Smooth muscle cell (in vitro differentiated cells): ENCODE data around the gene HDLBP. TPM values are rescaled to one million over a fixed set of nuclear protein-coding genes. Genes with fewer than 3 reads are reported as not detected.

Source experiments
- DNase-seq: peaks from one replicate; lab custom pipeline; 2025; ENCODE audit not compliant: unreplicated experiment; lab: John Stamatoyannopoulos, UW
- H2AFZ ChIP-seq: fragments of 200-600 bp; sonication (generic); 2 replicates; pipeline ENCODE4 v1.6.0; 2016; ENCODE audit warnings: antibody characterized with exemption, low read depth, mild to moderate bottlenecking
- H3F3A ChIP-seq: fragments of 200-600 bp; sonication (generic); 2 replicates; pipeline ENCODE4 v1.6.0; 2017; ENCODE audit warnings: antibody characterized with exemption, low read depth
- H3K27ac ChIP-seq: fragments of 200-600 bp; sonication (generic); 2 replicates; pipeline ENCODE4 v1.5.1; 2016; ENCODE audit warnings: low read depth, mild to moderate bottlenecking
- H3K27me3 ChIP-seq: fragments of 200-600 bp; sonication (generic); 2 replicates; pipeline ENCODE4 v1.6.1; 2016; ENCODE audit warnings: low read depth, mild to moderate bottlenecking
- H3K36me3 ChIP-seq: fragments of 200-600 bp; sonication (generic); 2 replicates; pipeline ENCODE4 v1.5.1; 2016; ENCODE audit warnings: low read depth
- H3K4me1 ChIP-seq: fragments of 200-600 bp; sonication (generic); 2 replicates; pipeline ENCODE4 v1.5.1; 2016; ENCODE audit warnings: low read depth
- H3K4me2 ChIP-seq: fragments of 200-600 bp; sonication (generic); 2 replicates; pipeline ENCODE4 v1.6.0; 2016; ENCODE audit warnings: mild to moderate bottlenecking
- H3K4me3 ChIP-seq: fragments of 200-600 bp; sonication (generic); 2 replicates; pipeline ENCODE4 v1.5.1; 2016; ENCODE audit warnings: mild to moderate bottlenecking
- H3K79me2 ChIP-seq: fragments of 200-600 bp; sonication (generic); 2 replicates; pipeline ENCODE4 v1.6.0; 2016; ENCODE audit warnings: low read depth, mild to moderate bottlenecking
- H3K9ac ChIP-seq: fragments of 200-600 bp; sonication (generic); 2 replicates; pipeline ENCODE4 v1.6.0; 2016; ENCODE audit warnings: low read depth
- H3K9me3 ChIP-seq: fragments of 200-600 bp; sonication (generic); replicated peaks from 2 replicates; pipeline ENCODE4 v1.5.1; 2016; ENCODE audit warnings: low read depth
- H4K20me1 ChIP-seq: fragments of 200-600 bp; sonication (generic); 2 replicates; pipeline ENCODE4 v1.6.0; 2016; ENCODE audit warnings: low read depth
- CTCF ChIP-seq: fragments of 200-600 bp; sonication (generic); IDR thresholded peaks from 2 replicates; pipeline ENCODE4 v1.5.1; 2017; ENCODE audit warnings: borderline replicate concordance, mild to moderate bottlenecking, antibody characterized with exemption; ENCODE audit not compliant: insufficient read depth, poor library complexity, severe bottlenecking
- WGBS: methylation state at CpG from one replicate; pipeline ENCODE4 v1.1.7; 2016; ENCODE audit warnings: low lambda C conversion rate; 5-methylcytosine and 5-hydroxymethylcytosine counted together
- polyA plus RNA-seq: library from polyadenylated mRNA; unstranded; fragments of >200 nt; fragmentation: Nextera tagmentation; extraction: Ambion mirVana; gene quantifications from 2 replicates; pipeline ENCODE4 v1.2.1, GENCODE V29; 2016
- total RNA-seq: library from RNA; depleted of rRNA; stranded (reverse); fragments of >200 nt; gene quantifications from 2 replicates; pipeline ENCODE4 v1.2.3, GENCODE V29; 2014

HDLBP gene
- total and polyA plus RNA-seq, 2 experiments from 2014 or later: 504 to 545 TPM

GRCh38 chr2:241190291-241190981, 125.0 kb downstream of the HDLBP start:
- 97% methylated on average over 18 of the region's 19 CpGs for WGBS
- DNase-seq: no peak
- H4K20me1 ChIP-seq: no peaks in the 10 kb centered on the region
- no peaks in the 10 kb centered on the region for H3K79me2 ChIP-seq
- H2AFZ ChIP-seq: no peak overlapping the region
- no peaks in the 10 kb centered on the region for H3F3A ChIP-seq
- H3K4me3 ChIP-seq: no peak overlapping the region
- no peak for TF ChIP-seq CTCF
- no peaks in the 10 kb centered on the region for H3K36me3 ChIP-seq
- H3K9ac ChIP-seq: no peak overlapping the region
- no peaks in the 10 kb centered on the region for H3K27me3 ChIP-seq
- H3K4me2 ChIP-seq: no peak overlapping the region
- H3K9me3 ChIP-seq: no peaks in the 10 kb centered on the region
- H3K27ac ChIP-seq: no peak overlapping the region
- H3K4me1 ChIP-seq: no peaks in the 10 kb centered on the region

GRCh38 chr2:241189856-241190201, 125.6 kb downstream of the HDLBP start:
- TF ChIP-seq CTCF: no peak
- H3K9ac ChIP-seq: no peak overlapping the region
- H2AFZ ChIP-seq: no peak overlapping the region
- H3F3A ChIP-seq: no peaks in the 10 kb centered on the region
- no peak overlapping the region for H3K4me2 ChIP-seq
- no peaks in the 10 kb centered on the region for H3K27me3 ChIP-seq
- H3K27ac ChIP-seq: no peak overlapping the region
- H4K20me1 ChIP-seq: no peaks in the 10 kb centered on the region
- no peaks in the 10 kb centered on the region for H3K36me3 ChIP-seq
- no peaks in the 10 kb centered on the region for H3K9me3 ChIP-seq
- no peak overlapping the region for H3K4me3 ChIP-seq
- WGBS: 92% methylated on average over 14 of the region's 15 CpGs
- no peaks in the 10 kb centered on the region for H3K79me2 ChIP-seq
- H3K4me1 ChIP-seq: no peaks in the 10 kb centered on the region
- DNase-seq: no peak

- Histone ChIP-seq H3K9ac (no peak overlapping the region), H3K27me3 (no peaks in the 10 kb centered on the region), H3F3A (no peaks in the 10 kb centered on the region), H3K4me2 (no peak overlapping the region), H3K4me3 (no peak overlapping the region), H3K79me2 (no peaks in the 10 kb centered on the region), H2AFZ (no peak overlapping the region), H3K27ac (no peak overlapping the region), H3K36me3 (no peaks in the 10 kb centered on the region), H4K20me1 (no peaks in the 10 kb centered on the region), H3K9me3 (no peaks in the 10 kb centered on the region), H3K4me1 (no peaks in the 10 kb centered on the region)
- 89% methylated on average over 32 of the region's 32 CpGs for WGBS
- DNase-seq: no peak
- no peak for TF ChIP-seq CTCF
Observed at GRCh38 chr2:241189093-241189855, 126.2 kb downstream of the HDLBP start.
